ENCODE results near the gene VAT1L.

- TF ChIP-seq CTCF (IDR thresholded peaks at IDR 0.05; ENCODE audit: borderline replicate concordance, extremely low read depth, low read length, poor library complexity, severe bottlenecking) (no peak), EZH2 (IDR thresholded peaks at IDR 0.05; ENCODE audit: borderline replicate concordance, low read depth, low read length, severe bottlenecking) (no peak)
These were observed 125.4 kb downstream of the VAT1L start for GRCh38 chr16:77913738-77914253.
